ENCODE measurements around the gene TFPI. TPM values are rescaled to one million over a fixed set of nuclear protein-coding genes. Genes with fewer than 3 reads are reported as not detected.
A peak's percentile ranks its signal among the peaks of the same experiment; 100 is the strongest.
"Not testable (repeated sequence)": the region's sequence is repeated elsewhere in the genome, so short reads cannot be mapped to it uniquely, and the experiment has no call there.

Gene TFPI
- polyA plus RNA-seq, 1 donor = 65.3 TPM

DNA sequence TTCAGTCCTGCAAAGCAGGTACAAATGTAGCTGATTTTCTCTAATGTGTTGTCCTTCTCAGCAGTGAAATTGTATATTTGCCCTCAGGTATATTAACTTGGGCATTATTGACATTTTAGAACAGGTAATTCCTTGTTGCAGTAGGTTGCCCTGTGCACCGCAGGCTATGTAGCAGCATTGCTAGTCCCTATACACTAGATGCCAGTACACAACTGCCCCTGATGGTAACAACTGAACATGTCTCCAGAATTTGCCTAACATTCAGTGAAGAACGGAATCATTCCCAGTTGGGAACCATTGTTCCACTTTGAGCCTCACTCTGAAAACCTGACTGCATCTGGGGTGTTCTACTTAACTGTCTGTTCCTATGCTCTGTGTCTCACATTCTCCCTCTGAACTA lies 23.1 kb upstream of the TFPI start:
- Histone ChIP-seq H3K4me3 (ENCODE audit: low read length) (no peak overlapping the region), H3K9me3 (ENCODE audit: control insufficient read depth, low read depth, low read length) (no peaks in the 10 kb centered on the region), H3K36me3 (ENCODE audit: control insufficient read depth, insufficient read depth, low read length) (no peaks in the 10 kb centered on the region), H3K27ac (ENCODE audit: low read length) (no peak overlapping the region), H3K4me1 (ENCODE audit: control insufficient read depth, insufficient read depth, low read length) (peaks cover 10% of the 10 kb centered on the region), H3K27me3 (ENCODE audit: control insufficient read depth, insufficient read depth, low read length) (no peaks in the 10 kb centered on the region)
- DNase-seq = no peak
- WGBS (ENCODE audit: insufficient coverage, low lambda C conversion rate) = no CpG with 5 or more reads among the region's 2 CpGs

DNA sequence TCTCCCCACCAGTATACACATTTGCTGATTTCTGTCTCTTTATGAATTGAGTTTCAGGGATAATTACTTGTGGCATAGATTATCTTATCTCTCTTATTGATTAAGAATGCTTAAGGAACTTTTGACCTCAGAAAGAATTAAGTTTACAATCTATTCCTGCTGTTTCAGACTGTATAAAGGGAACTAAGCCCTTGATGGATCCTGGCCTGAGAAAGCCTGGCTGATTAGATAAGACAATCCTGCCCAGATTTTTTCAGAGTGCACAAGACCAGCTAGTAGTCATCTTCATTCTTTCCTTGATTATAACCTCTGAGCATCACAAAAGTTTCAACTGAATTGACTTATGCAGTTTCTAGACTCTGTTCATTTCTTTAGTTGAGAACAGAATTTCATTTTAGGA lies 22.7 kb upstream of the TFPI start:
- H3K4me3 ChIP-seq (ENCODE audit: low read length) = no peak overlapping the region
- peak in 1 of 2 donors; percentile 21 for DNase-seq
- H3K4me1 ChIP-seq (ENCODE audit: control insufficient read depth, insufficient read depth, low read length) = peaks cover 10% of the 10 kb centered on the region
- no peaks in the 10 kb centered on the region for H3K9me3 ChIP-seq (ENCODE audit: control insufficient read depth, low read depth, low read length)
- H3K27me3 ChIP-seq (ENCODE audit: control insufficient read depth, insufficient read depth, low read length) = no peaks in the 10 kb centered on the region
- no peak overlapping the region for H3K27ac ChIP-seq (ENCODE audit: low read length)
- no peaks in the 10 kb centered on the region for H3K36me3 ChIP-seq (ENCODE audit: control insufficient read depth, insufficient read depth, low read length)

DNA sequence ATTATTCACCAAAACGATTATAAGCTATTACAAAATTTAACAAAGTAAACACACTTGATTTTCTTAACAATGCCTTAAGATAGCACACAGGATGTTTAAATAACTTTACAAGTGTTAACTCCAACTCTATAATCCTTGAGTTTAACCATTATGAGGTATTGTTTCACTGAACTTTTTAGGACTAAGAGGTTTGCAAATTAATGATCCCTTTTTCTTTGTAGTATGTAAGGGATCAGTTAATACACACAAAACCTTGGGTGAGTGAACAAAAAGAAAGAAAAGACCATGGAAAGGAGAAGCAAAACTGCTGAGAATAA lies 21.5 kb upstream of the TFPI start:
- Histone ChIP-seq H3K9me3 (ENCODE audit: control insufficient read depth, low read depth, low read length) (no peaks in the 10 kb centered on the region), H3K36me3 (ENCODE audit: control insufficient read depth, insufficient read depth, low read length) (no peaks in the 10 kb centered on the region), H3K4me1 (ENCODE audit: control insufficient read depth, insufficient read depth, low read length) (peaks cover 10% of the 10 kb centered on the region), H3K27ac (ENCODE audit: low read length) (no peak overlapping the region), H3K27me3 (ENCODE audit: control insufficient read depth, insufficient read depth, low read length) (no peaks in the 10 kb centered on the region), H3K4me3 (ENCODE audit: low read length) (no peak overlapping the region)
- WGBS (ENCODE audit: insufficient coverage, low lambda C conversion rate) = no CpG with 5 or more reads among the region's 1 CpG
- DNase-seq = no peak

DNA sequence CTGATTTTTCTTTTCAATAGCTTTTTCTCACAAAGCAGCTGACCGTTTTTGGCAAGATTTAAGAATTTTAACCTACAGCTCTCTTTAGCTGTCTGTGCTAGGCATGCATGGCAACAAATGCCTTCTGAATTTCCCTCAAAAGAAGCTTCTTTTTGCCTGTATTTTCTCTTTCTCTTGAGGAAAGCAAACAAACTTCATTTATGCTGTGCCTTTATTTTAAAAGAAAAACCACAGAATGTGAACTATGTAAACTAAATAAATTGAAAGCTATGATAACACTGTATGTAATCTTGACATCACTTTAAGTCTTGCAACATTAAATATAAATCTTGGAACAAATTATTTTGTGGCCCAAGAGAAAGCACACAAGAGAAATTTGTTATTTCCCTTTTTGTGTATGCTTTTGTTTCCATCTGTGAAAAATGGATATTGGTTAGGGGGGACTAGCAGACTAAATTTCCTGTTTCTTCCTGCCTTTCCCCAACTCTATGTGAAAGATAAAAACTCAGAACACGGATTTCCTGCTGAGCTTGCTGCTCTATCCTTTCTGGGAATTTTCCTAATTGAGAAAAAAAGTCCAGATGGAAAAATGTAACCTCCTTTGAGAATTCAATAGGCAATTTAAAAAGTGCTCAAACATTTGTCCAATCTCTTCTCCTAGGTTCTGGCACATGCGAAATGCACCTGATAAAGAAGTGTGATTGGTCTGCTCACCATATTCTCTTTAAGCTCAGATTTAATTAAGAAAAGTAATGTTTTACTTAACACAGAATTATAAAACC lies 20.9 kb upstream of the TFPI start:
- Histone ChIP-seq H3K27ac (ENCODE audit: low read length) (no peak overlapping the region), H3K27me3 (ENCODE audit: control insufficient read depth, insufficient read depth, low read length) (no peaks in the 10 kb centered on the region)
- 17% methylated on average over 1 of the region's 3 CpGs for WGBS (ENCODE audit: insufficient coverage, low lambda C conversion rate)

GRCh38 chr2:187573722-187574121 lies 19.5 kb upstream of the TFPI start:
- no peaks in the 10 kb centered on the region for H3K9me3 ChIP-seq (ENCODE audit: control insufficient read depth, low read depth, low read length)
- no peak for DNase-seq
- H3K27me3 ChIP-seq (ENCODE audit: control insufficient read depth, insufficient read depth, low read length) = no peaks in the 10 kb centered on the region
- H3K36me3 ChIP-seq (ENCODE audit: control insufficient read depth, insufficient read depth, low read length) = no peaks in the 10 kb centered on the region
- peaks cover 10% of the 10 kb centered on the region for H3K4me1 ChIP-seq (ENCODE audit: control insufficient read depth, insufficient read depth, low read length)
- H3K27ac ChIP-seq (ENCODE audit: low read length) = no peak overlapping the region
- no peak overlapping the region for H3K4me3 ChIP-seq (ENCODE audit: low read length)
- 100% methylated on average over 1 of the region's 2 CpGs for WGBS (ENCODE audit: insufficient coverage, low lambda C conversion rate)

More for the DNA sequence above, 20.9 kb upstream of the TFPI start:
- H3K4me3 ChIP-seq (ENCODE audit: low read length) = no peak overlapping the region
- peaks cover 10% of the 10 kb centered on the region for H3K4me1 ChIP-seq (ENCODE audit: control insufficient read depth, insufficient read depth, low read length)
- no peak for DNase-seq
- no peaks in the 10 kb centered on the region for H3K36me3 ChIP-seq (ENCODE audit: control insufficient read depth, insufficient read depth, low read length)
- H3K9me3 ChIP-seq (ENCODE audit: control insufficient read depth, low read depth, low read length) = no peaks in the 10 kb centered on the region

GRCh38 chr2:187571996-187572395 lies 17.8 kb upstream of the TFPI start:
- H3K4me1 ChIP-seq (ENCODE audit: control insufficient read depth, insufficient read depth, low read length); H3K36me3 ChIP-seq (ENCODE audit: control insufficient read depth, insufficient read depth, low read length); H3K27ac ChIP-seq (ENCODE audit: low read length); H3K27me3 ChIP-seq (ENCODE audit: control insufficient read depth, insufficient read depth, low read length); H3K9me3 ChIP-seq (ENCODE audit: control insufficient read depth, low read depth, low read length); DNase-seq; H3K4me3 ChIP-seq (ENCODE audit: low read length): not testable (repeated sequence)
- WGBS (ENCODE audit: insufficient coverage, low lambda C conversion rate) = no CpG with 5 or more reads among the region's 5 CpGs

DNA sequence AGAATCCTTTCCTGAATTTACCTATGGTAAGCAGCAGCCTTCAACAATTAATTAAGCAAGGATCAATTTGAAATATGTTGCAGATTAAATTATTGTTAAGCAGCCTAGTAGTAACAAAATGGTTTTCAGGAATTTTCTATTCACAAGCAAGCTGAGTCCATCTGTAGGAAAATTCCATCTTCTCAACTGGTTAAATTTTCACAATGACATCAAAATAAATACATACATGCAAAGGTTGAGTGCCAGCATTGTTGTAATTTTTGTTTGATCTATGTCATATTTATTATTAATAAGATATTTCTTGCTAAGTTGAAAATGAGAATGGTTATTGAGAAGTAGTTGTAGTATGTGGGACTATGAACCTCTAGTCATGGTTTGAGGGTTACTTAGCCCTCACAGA lies 15.3 kb upstream of the TFPI start:
- no peaks in the 10 kb centered on the region for H3K36me3 ChIP-seq (ENCODE audit: control insufficient read depth, insufficient read depth, low read length)
- no peak overlapping the region for H3K27ac ChIP-seq (ENCODE audit: low read length)
- no peaks in the 10 kb centered on the region for H3K4me1 ChIP-seq (ENCODE audit: control insufficient read depth, insufficient read depth, low read length)
- no peaks in the 10 kb centered on the region for H3K27me3 ChIP-seq (ENCODE audit: control insufficient read depth, insufficient read depth, low read length)
- no peak overlapping the region for H3K4me3 ChIP-seq (ENCODE audit: low read length)
- no peaks in the 10 kb centered on the region for H3K9me3 ChIP-seq (ENCODE audit: control insufficient read depth, low read depth, low read length)
- DNase-seq = no peak

DNA sequence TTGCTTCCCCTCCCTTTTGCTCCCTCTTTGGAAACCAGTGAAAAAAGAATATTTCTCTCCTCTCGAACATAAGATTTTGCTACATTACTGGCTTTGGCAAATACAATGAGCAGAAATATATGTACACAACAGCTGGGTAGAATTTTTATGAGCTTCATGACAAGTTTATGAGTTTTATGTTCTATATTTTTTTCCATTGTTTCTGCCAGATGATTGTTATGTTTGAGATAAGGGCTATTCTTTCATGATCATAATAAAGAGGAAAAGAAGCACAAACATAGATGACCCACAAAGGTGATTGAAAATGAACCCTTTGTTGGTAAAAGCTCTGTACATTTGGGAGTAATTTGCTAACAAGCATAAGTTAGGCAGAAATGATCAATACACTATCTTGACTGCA lies 14.8 kb upstream of the TFPI start:
- 60% methylated on average over 1 of the region's 1 CpG for WGBS (ENCODE audit: insufficient coverage, low lambda C conversion rate)
- H3K27ac ChIP-seq (ENCODE audit: low read length) = no peak overlapping the region
- no peak overlapping the region for H3K4me3 ChIP-seq (ENCODE audit: low read length)
- no peaks in the 10 kb centered on the region for H3K4me1 ChIP-seq (ENCODE audit: control insufficient read depth, insufficient read depth, low read length)
- no peaks in the 10 kb centered on the region for H3K9me3 ChIP-seq (ENCODE audit: control insufficient read depth, low read depth, low read length)
- no peaks in the 10 kb centered on the region for H3K27me3 ChIP-seq (ENCODE audit: control insufficient read depth, insufficient read depth, low read length)
- H3K36me3 ChIP-seq (ENCODE audit: control insufficient read depth, insufficient read depth, low read length) = no peaks in the 10 kb centered on the region
- DNase-seq = no peak

- H3K27me3 ChIP-seq (ENCODE audit: control insufficient read depth, insufficient read depth, low read length) = no peaks in the 10 kb centered on the region
- H3K27ac ChIP-seq (ENCODE audit: low read length) = no peak overlapping the region
- H3K9me3 ChIP-seq (ENCODE audit: control insufficient read depth, low read depth, low read length) = no peaks in the 10 kb centered on the region
- no peak overlapping the region for H3K4me3 ChIP-seq (ENCODE audit: low read length)
- H3K36me3 ChIP-seq (ENCODE audit: control insufficient read depth, insufficient read depth, low read length) = no peaks in the 10 kb centered on the region
- no peaks in the 10 kb centered on the region for H3K4me1 ChIP-seq (ENCODE audit: control insufficient read depth, insufficient read depth, low read length)
- DNase-seq = no peak
- 100% methylated on average over 1 of the region's 1 CpG for WGBS (ENCODE audit: insufficient coverage, low lambda C conversion rate)
Observed at GRCh38 chr2:187567126-187567525, 12.9 kb upstream of the TFPI start.

DNA sequence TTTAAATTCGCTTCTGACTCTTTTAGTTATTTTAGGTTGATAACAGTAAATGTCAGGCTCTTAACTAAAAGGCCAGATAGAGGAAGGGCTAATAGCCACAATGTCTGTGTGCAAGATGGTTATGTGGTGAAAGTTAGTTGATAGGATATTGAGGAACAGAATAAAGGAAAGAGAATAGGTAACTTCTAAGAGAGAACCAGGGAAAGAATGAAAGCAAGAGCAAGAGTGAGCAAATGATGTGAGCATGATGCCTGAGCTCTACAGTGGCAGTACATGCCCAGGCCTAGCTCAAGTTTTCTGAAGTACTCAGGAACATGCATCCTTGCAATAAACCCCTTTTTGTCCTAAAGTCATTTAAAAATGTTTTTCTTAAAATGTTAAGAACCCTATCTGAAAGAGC lies 12.5 kb upstream of the TFPI start:
- H3K36me3 ChIP-seq (ENCODE audit: control insufficient read depth, insufficient read depth, low read length) = no peaks in the 10 kb centered on the region
- H3K27me3 ChIP-seq (ENCODE audit: control insufficient read depth, insufficient read depth, low read length) = no peaks in the 10 kb centered on the region
- no peak for DNase-seq
- no peaks in the 10 kb centered on the region for H3K9me3 ChIP-seq (ENCODE audit: control insufficient read depth, low read depth, low read length)
- H3K4me3 ChIP-seq (ENCODE audit: low read length) = no peak overlapping the region
- no peak overlapping the region for H3K27ac ChIP-seq (ENCODE audit: low read length)
- no peaks in the 10 kb centered on the region for H3K4me1 ChIP-seq (ENCODE audit: control insufficient read depth, insufficient read depth, low read length)
- WGBS (ENCODE audit: insufficient coverage, low lambda C conversion rate) = no CpG with 5 or more reads among the region's 1 CpG

DNA sequence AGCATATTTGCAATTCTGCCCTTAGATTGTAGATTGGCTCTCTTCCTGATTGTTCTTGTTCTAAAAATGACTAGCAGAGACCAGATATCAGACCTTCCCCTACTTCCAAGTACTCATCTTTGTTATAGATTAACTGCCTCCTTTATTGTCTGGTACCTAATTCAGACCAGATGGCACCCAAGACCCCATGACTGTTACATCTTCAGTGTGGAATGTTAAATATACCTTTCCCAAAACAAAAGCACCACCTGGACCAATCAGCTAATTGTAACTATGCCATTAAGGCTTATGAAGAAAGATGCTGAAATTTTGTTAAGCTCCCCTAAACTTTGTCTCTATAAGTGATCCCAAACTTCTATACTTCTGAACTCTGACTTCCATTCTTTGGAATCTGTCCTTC lies 12.0 kb upstream of the TFPI start:
- Histone ChIP-seq H3K4me1 (ENCODE audit: control insufficient read depth, insufficient read depth, low read length) (no peaks in the 10 kb centered on the region), H3K4me3 (ENCODE audit: low read length) (no peak overlapping the region), H3K27me3 (ENCODE audit: control insufficient read depth, insufficient read depth, low read length) (no peaks in the 10 kb centered on the region), H3K36me3 (ENCODE audit: control insufficient read depth, insufficient read depth, low read length) (no peaks in the 10 kb centered on the region), H3K27ac (ENCODE audit: low read length) (no peak overlapping the region), H3K9me3 (ENCODE audit: control insufficient read depth, low read depth, low read length) (no peaks in the 10 kb centered on the region)
- no peak for DNase-seq
